ENCODE data around the gene GALNT16. TPM values are rescaled to one million over a fixed set of nuclear protein-coding genes. Genes with fewer than 3 reads are reported as not detected.

GALNT16 gene
- total RNA-seq, 1 experiment from 2014 or later: not detected

DNA sequence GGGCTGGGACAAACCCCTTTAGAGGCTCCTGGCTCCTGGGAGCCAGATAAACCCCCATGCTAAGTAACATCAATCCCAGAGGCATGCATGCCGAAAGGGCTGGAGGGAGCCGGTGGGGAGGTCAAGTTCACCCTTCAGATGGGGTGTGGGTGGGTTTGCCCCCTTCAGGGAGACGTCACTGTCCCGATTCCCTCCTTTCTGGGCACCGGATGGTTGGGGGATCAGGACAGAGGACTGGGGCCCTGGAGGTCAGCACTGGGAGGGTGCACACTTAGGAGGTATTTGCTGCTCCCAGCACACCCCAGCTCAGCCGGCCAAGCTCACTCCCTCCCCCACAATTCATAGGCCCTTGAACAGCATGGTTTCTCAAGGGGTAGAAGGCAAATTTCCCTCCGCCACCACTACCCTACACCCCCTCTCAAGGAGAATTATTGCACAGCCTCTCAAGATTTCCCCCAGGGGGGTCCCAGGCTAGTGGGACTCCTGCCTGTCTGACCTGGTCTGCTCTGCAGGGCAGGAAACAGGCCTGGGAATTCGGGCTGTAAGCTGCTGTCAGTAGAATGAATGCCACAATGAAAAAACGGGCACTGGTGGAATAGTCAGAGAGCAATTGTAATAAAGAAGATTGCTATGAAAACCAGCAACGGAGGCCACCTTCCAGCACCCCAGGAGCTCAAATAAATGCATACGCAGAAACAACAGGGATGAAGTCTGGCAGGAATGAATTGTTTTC, 63.5 kb downstream of the GALNT16 start:
- in situ Hi-C loops (cut with HindIII; ENCODE audit: low pct_unique_long_range_greater_than_20kb, low sequenced_read_pairs): no loop called here
- DNase-seq (ENCODE audit: low read depth): no peak

GRCh38 chr14:69323999-69324282, 64.0 kb downstream of the GALNT16 start:
- DNase-seq (ENCODE audit: low read depth): no peak
- in situ Hi-C loops (cut with HindIII; ENCODE audit: low pct_unique_long_range_greater_than_20kb, low sequenced_read_pairs): no loop called here

- in situ Hi-C loops (cut with HindIII; ENCODE audit: low pct_unique_long_range_greater_than_20kb, low sequenced_read_pairs): no loop called here
- DNase-seq (ENCODE audit: low read depth): no peak
Measured at GRCh38 chr14:69324341-69324931, 64.5 kb downstream of the GALNT16 start.

- in situ Hi-C loops (cut with HindIII; ENCODE audit: low pct_unique_long_range_greater_than_20kb, low sequenced_read_pairs): no loop called here
- no peak for DNase-seq (ENCODE audit: low read depth)
Measured at GRCh38 chr14:69325086-69325485, 65.1 kb downstream of the GALNT16 start.

DNA sequence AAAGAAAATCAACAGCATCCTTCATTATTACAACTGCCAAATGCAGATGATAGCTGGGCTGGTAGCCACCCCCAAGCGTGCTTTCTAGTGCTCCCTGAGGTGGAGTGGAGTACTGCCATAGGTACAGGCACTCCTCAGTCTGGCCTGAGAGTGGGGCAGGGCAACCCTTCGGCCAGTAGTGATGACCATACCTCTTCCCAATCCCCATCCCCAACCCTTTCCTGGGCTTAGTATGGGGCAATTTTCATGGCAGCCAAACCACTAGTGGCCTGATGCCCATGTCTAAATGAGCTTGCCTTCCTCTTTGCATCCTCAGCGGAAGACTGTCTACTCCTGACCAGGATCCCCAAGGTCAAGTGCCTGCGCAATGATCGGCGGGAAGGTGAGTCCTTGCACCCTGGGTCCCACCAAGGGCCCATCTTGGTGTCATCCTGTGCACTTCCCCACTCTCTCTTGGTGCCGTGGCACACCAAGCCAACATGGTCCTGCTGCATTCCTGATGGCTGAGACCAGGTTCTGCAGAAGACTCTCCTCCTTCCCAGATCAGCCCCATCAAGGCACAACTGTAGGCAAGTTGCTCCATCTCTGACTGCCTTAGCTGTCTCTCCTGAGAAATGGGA, 65.8 kb downstream of the GALNT16 start:
- DNase-seq (ENCODE audit: low read depth): no peak
- in situ Hi-C loops (cut with HindIII; ENCODE audit: low pct_unique_long_range_greater_than_20kb, low sequenced_read_pairs): no loop called here

GRCh38 chr14:69326611-69327010, 66.7 kb downstream of the GALNT16 start:
- in situ Hi-C loops (cut with HindIII; ENCODE audit: low pct_unique_long_range_greater_than_20kb, low sequenced_read_pairs): no loop called here

DNA sequence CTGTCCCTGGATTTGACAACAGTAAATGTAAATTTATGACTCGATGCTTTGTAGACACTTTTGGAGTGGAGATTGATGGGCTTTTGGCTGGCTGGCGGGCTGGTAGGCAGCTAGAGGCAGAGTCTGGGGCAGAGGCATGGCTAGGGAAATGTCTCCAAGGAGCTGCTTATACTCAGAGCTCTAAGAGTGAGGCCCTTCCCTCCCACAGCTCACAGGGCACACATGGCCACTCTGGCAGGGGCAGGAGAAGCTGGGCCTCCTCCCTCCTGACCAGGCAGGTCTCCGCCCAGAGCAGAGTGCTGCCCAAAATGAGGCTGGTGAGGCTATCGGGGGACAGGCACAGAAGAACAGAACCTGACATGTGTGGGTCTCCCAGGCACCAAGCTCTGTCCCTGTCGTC, 67.5 kb downstream of the GALNT16 start:
- in situ Hi-C loops (cut with HindIII; ENCODE audit: low pct_unique_long_range_greater_than_20kb, low sequenced_read_pairs): no loop called here
- DNase-seq (ENCODE audit: low read depth): no peak

More at GRCh38 chr14:69326611-69327010, 66.7 kb downstream of the GALNT16 start:
- no peak for DNase-seq (ENCODE audit: low read depth)

DNA sequence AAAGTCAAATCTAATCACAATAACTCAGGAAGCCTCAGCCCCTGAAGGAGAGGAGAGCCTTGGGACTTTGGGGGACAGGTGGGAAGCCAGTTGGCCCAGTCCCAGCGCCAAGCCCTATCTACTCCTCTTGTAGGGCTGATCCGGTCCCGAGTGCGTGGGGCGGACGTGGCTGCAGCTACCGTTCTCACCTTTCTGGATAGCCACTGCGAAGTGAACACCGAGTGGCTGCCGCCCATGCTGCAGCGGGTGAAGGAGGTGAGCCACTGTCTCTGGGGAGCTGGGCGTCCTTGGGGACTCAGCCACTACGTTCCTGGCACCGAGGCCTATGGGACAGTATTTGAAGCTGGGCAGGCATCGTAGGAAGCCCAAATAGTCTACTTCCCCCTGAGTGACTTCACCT, 68.4 kb downstream of the GALNT16 start:
- no peak for DNase-seq (ENCODE audit: low read depth)
- in situ Hi-C loops (cut with HindIII; ENCODE audit: low pct_unique_long_range_greater_than_20kb, low sequenced_read_pairs): no loop called here

DNA sequence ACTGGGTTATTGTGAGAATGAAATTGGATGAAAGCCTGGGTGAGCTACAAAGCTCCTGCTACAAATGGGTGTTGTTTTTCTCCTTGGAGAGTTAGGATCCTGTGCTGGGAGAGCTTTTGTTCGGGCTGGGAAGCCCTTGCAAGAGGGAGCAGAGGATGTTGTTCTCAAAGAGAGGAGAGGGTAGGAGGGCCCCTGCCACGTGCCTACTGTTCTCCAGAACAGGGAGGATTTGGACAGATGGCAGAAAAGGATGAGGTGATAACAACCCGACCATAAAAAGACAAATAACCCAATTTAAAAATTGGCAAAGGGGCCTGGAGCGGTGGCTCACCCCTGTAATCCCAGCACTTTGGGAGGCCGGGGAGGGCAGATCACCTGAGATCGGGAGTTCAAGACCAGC, 68.8 kb downstream of the GALNT16 start:
- in situ Hi-C loops (cut with HindIII; ENCODE audit: low pct_unique_long_range_greater_than_20kb, low sequenced_read_pairs): no loop called here
- no peak for DNase-seq (ENCODE audit: low read depth)

GRCh38 chr14:69331206-69331605, 71.2 kb downstream of the GALNT16 start:
- no peak for DNase-seq (ENCODE audit: low read depth)
- in situ Hi-C loops (cut with HindIII; ENCODE audit: low pct_unique_long_range_greater_than_20kb, low sequenced_read_pairs): no loop called here

DNA sequence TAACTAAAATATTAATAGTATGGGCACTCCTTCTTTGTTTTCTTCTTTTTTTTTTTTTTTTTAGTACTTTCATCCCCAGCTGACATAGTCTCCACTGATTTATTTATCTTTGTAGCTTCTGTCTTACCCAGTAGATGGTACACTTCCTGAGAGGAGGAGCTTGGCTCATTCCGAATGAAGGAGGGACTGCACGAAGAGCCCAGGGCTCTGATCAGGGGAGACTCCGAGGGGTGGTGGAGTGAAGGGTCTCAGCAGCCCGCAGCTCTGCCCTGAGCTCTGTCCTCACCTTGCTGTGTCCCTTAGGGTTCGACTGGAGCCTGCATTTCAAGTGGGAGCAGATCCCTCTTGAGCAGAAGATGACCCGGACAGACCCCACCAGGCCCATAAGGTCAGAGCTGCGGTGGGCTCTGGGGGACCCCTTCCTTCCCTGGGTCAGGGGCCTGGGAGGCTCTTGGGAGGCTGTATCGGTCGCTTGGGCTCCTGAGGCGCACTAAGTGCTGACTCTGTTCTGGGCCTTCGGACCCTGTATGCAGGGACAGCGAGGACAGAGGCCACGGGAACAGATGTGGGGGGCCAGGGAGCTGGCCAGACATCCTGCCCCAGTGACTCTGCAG, 72.9 kb downstream of the GALNT16 start:
- no peak for DNase-seq (ENCODE audit: low read depth)
- in situ Hi-C loops (cut with HindIII; ENCODE audit: low pct_unique_long_range_greater_than_20kb, low sequenced_read_pairs): no loop called here

DNA sequence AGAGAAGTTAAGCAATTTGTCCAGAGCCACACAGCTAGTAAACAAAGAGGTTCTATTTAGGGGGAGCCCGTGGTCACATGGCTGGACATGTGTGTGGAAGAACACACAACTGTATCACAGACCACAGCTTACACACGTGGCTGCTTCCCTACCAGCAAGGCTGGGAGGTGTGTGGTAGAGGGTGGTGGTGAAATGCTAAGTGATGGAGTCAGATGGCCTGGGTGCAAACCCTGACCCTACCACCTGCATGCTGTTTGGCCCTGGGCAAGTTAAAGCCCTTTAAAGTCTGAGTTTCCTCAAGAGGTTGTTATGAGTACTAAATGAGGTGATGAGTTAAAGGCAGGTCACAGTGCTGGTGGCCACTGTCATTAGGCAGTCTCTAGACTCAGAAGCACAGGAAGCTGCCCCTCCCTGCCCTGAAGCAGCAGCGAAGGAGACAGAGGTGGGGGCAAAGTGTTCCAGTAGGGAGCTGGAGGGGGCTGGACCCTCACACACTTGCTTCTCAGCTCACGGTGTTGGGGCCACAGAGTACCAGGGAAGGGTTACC, 73.9 kb downstream of the GALNT16 start:
- DNase-seq (ENCODE audit: low read depth): no peak
- in situ Hi-C loops (cut with HindIII; ENCODE audit: low pct_unique_long_range_greater_than_20kb, low sequenced_read_pairs): no loop called here

GRCh38 chr14:69334576-69334975, 74.6 kb downstream of the GALNT16 start:
- in situ Hi-C loops (cut with HindIII; ENCODE audit: low pct_unique_long_range_greater_than_20kb, low sequenced_read_pairs): no loop called here
- DNase-seq (ENCODE audit: low read depth): no peak

- in situ Hi-C loops (cut with HindIII; ENCODE audit: low pct_unique_long_range_greater_than_20kb, low sequenced_read_pairs): no loop called here
- no peak for DNase-seq (ENCODE audit: low read depth)
Measured at GRCh38 chr14:69335371-69335771, 75.4 kb downstream of the GALNT16 start.

DNA sequence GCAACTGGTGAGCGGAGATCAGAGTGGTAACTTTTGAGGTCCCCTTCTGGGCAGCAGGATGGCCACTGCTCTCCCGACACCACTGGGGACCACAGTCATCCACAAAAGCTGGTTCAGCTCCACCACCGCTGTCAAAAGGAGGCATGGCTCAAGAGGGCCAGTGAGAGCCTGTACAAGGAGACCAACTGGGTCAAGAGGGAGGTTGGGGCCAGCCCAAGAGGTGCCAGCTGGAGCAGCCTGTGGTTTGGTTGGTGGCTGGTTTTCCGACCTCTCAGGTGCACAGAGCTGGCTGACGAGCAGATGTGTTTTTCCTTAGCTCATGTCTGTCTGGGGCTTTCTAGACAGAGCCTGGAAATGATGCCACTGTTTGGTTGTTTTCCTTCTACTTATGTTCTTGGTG, 78.0 kb downstream of the GALNT16 start:
- DNase-seq (ENCODE audit: low read depth): no peak
- in situ Hi-C loops (cut with HindIII; ENCODE audit: low pct_unique_long_range_greater_than_20kb, low sequenced_read_pairs): no loop called here

- DNase-seq (ENCODE audit: low read depth): no peak
- in situ Hi-C loops (cut with HindIII; ENCODE audit: low pct_unique_long_range_greater_than_20kb, low sequenced_read_pairs): no loop called here
Measured at GRCh38 chr14:69339426-69339825, 79.5 kb downstream of the GALNT16 start.

DNA sequence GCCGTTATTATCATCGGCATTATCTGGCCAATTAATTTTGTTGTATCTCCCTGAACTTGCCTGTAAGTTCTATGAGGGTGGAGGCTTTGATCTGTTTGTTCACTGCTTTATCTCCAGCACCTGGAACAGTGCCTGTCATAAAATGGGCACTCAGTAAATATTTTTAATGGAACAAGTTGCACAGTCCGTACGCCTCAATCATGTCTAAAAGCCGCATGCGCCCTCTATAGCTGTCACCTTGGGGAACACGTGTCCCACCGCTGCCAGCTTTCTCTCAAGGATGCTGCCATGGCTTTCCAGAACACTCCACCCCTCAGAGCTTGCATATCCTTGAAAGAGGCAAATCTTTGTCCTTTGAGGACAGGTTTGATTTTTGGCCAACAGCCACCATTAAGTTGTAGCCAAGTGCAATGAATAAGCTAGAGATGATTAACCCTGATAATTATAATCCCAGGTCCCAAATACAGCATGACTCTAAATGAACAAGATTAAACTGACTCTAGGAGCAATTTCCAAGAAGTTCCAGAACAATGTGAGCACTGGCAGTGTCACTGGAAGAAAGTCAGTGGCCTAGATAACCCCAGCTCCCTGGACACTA, 83.1 kb downstream of the GALNT16 start:
- in situ Hi-C loops (cut with HindIII; ENCODE audit: low pct_unique_long_range_greater_than_20kb, low sequenced_read_pairs): no loop called here
- no peak for DNase-seq (ENCODE audit: low read depth)

GRCh38 chr14:69344171-69344570, 84.2 kb downstream of the GALNT16 start:
- no peak for DNase-seq (ENCODE audit: low read depth)
- in situ Hi-C loops (cut with HindIII; ENCODE audit: low pct_unique_long_range_greater_than_20kb, low sequenced_read_pairs): no loop called here

DNA sequence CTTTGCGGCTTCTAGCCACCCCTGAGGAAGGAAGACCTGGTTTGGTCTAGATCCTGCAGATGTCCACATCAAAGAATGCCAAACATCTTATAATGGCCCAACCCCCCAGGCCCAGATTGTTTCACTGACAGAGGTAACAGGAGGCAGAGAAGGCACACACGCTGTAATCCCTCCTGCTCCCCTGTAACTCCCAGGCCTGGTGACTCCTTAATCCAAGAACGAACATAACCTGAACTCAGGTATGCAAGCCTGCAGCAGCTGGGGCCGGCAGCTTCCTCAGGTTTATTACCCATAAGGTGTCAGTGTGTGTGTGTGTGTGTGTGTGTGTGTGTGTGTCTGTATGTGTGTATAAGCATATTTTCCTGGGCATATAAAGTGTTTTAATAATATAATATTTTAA, 85.4 kb downstream of the GALNT16 start:
- in situ Hi-C loops (cut with HindIII; ENCODE audit: low pct_unique_long_range_greater_than_20kb, low sequenced_read_pairs): no loop called here
- DNase-seq (ENCODE audit: low read depth): no peak

Data from Caki2 (cell line).